ENCODE measurements around the gene SH3RF3.

SH3RF3 gene

GRCh38 chr2:109244304-109244582 lies 115.2 kb downstream of the SH3RF3 start:
- Histone ChIP-seq H3K27me3 (ENCODE audit: insufficient read depth, insufficient read length) (no peaks in the 10 kb centered on the region), H3K4me3 (ENCODE audit: insufficient read length, low read depth) (no peak overlapping the region), H3K9me3 (ENCODE audit: insufficient read depth, low read length) (no peaks in the 10 kb centered on the region), H3K4me1 (ENCODE audit: insufficient read depth, insufficient read length) (no peaks in the 10 kb centered on the region), H3K36me3 (ENCODE audit: insufficient read depth, insufficient read length, low read length) (no peaks in the 10 kb centered on the region), H3K9ac (ENCODE audit: insufficient read length, low read depth) (no peak overlapping the region)
- TF ChIP-seq SUZ12 (IDR thresholded peaks at IDR 0.05; ENCODE audit: extremely low read depth, insufficient read depth, insufficient read length) (no peak), YY1 (IDR thresholded peaks at IDR 0.05; ENCODE audit: insufficient read depth, insufficient read length) (no peak), ZNF274 (IDR thresholded peaks at IDR 0.05; ENCODE audit: low read depth, low read length) (no peak)
- DNase-seq (ENCODE audit: low read depth, low spot score): no peak

- H3K9me3 ChIP-seq (ENCODE audit: insufficient read depth, low read length): no peaks in the 10 kb centered on the region
- no peaks in the 10 kb centered on the region for H3K36me3 ChIP-seq (ENCODE audit: insufficient read depth, insufficient read length, low read length)
- H3K4me3 ChIP-seq (ENCODE audit: insufficient read length, low read depth): no peak overlapping the region
- no peaks in the 10 kb centered on the region for H3K4me1 ChIP-seq (ENCODE audit: insufficient read depth, insufficient read length)
- DNase-seq (ENCODE audit: low read depth, low spot score): no peak
- no peaks in the 10 kb centered on the region for H3K27me3 ChIP-seq (ENCODE audit: insufficient read depth, insufficient read length)
- no peak for TF ChIP-seq YY1 (IDR thresholded peaks at IDR 0.05; ENCODE audit: insufficient read depth, insufficient read length)
- TF ChIP-seq ZNF274 (IDR thresholded peaks at IDR 0.05; ENCODE audit: low read depth, low read length): no peak
- TF ChIP-seq SUZ12 (IDR thresholded peaks at IDR 0.05; ENCODE audit: extremely low read depth, insufficient read depth, insufficient read length): no peak
- no peak overlapping the region for H3K9ac ChIP-seq (ENCODE audit: insufficient read length, low read depth)
These were observed 115.9 kb downstream of the SH3RF3 start for GRCh38 chr2:109244750-109245382.

DNA sequence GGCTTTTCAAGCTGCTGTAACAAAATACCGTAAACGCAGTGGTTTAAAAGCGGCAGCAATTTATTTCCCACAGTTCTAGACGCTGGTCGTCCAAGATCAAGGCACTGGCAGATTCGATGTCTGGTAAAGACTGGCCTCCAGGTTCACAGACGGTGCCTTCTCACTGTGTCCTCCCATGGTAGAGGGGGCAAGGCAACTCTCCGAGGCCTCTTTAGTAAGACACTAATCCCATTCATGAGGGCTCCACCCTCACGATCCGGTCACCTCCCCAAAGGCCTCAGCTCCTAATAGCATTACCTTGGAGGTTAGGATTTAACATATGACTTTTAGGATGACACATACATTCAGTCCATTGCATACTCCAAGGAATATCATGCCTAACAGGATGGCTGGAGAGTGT lies 117.2 kb downstream of the SH3RF3 start:
- DNase-seq (ENCODE audit: low read depth, low spot score): no peak
- Histone ChIP-seq H3K9ac (ENCODE audit: insufficient read length, low read depth) (no peak overlapping the region), H3K27me3 (ENCODE audit: insufficient read depth, insufficient read length) (no peaks in the 10 kb centered on the region), H3K36me3 (ENCODE audit: insufficient read depth, insufficient read length, low read length) (no peaks in the 10 kb centered on the region), H3K9me3 (ENCODE audit: insufficient read depth, low read length) (no peaks in the 10 kb centered on the region), H3K4me1 (ENCODE audit: insufficient read depth, insufficient read length) (no peaks in the 10 kb centered on the region), H3K4me3 (ENCODE audit: insufficient read length, low read depth) (no peak overlapping the region)
- TF ChIP-seq ZNF274 (IDR thresholded peaks at IDR 0.05; ENCODE audit: low read depth, low read length): no peak
- TF ChIP-seq SUZ12 (IDR thresholded peaks at IDR 0.05; ENCODE audit: extremely low read depth, insufficient read depth, insufficient read length): no peak
- TF ChIP-seq YY1 (IDR thresholded peaks at IDR 0.05; ENCODE audit: insufficient read depth, insufficient read length): no peak

GRCh38 chr2:109246616-109247015 lies 117.6 kb downstream of the SH3RF3 start:
- no peak for TF ChIP-seq YY1 (IDR thresholded peaks at IDR 0.05; ENCODE audit: insufficient read depth, insufficient read length)
- no peak for TF ChIP-seq SUZ12 (IDR thresholded peaks at IDR 0.05; ENCODE audit: extremely low read depth, insufficient read depth, insufficient read length)
- no peak for TF ChIP-seq ZNF274 (IDR thresholded peaks at IDR 0.05; ENCODE audit: low read depth, low read length)
- H3K9me3 ChIP-seq (ENCODE audit: insufficient read depth, low read length): no peaks in the 10 kb centered on the region
- H3K36me3 ChIP-seq (ENCODE audit: insufficient read depth, insufficient read length, low read length): no peaks in the 10 kb centered on the region
- H3K9ac ChIP-seq (ENCODE audit: insufficient read length, low read depth): no peak overlapping the region
- no peaks in the 10 kb centered on the region for H3K4me1 ChIP-seq (ENCODE audit: insufficient read depth, insufficient read length)
- no peak for DNase-seq (ENCODE audit: low read depth, low spot score)
- no peaks in the 10 kb centered on the region for H3K27me3 ChIP-seq (ENCODE audit: insufficient read depth, insufficient read length)
- H3K4me3 ChIP-seq (ENCODE audit: insufficient read length, low read depth): no peak overlapping the region

GRCh38 chr2:109247340-109247739 lies 118.3 kb downstream of the SH3RF3 start:
- no peak for TF ChIP-seq YY1 (IDR thresholded peaks at IDR 0.05; ENCODE audit: insufficient read depth, insufficient read length)
- TF ChIP-seq ZNF274 (IDR thresholded peaks at IDR 0.05; ENCODE audit: low read depth, low read length): no peak
- no peak for TF ChIP-seq SUZ12 (IDR thresholded peaks at IDR 0.05; ENCODE audit: extremely low read depth, insufficient read depth, insufficient read length)
- no peaks in the 10 kb centered on the region for H3K4me1 ChIP-seq (ENCODE audit: insufficient read depth, insufficient read length)
- no peak for DNase-seq (ENCODE audit: low read depth, low spot score)

DNA sequence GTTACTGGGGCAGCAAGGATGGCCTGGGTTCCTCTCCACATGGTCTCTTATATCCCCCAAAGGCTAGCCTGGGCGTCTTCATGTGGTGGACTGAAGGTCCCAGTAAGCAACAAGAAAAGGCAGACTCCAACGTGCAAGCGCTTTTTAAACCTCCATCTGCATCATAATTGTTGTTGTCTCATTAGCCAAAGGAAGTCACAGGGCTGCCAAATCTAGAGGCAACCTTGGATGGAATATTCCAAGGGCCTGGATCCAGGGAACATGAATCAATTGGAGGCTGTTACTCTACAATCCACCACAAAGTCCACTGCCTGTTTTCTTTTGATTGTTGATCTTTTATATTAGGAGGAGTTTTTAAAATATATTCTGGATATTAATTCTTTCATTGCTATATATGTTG lies 118.8 kb downstream of the SH3RF3 start:
- H3K27me3 ChIP-seq (ENCODE audit: insufficient read depth, insufficient read length): no peaks in the 10 kb centered on the region
- no peak overlapping the region for H3K4me3 ChIP-seq (ENCODE audit: insufficient read length, low read depth)
- no peak overlapping the region for H3K9ac ChIP-seq (ENCODE audit: insufficient read length, low read depth)
- no peaks in the 10 kb centered on the region for H3K36me3 ChIP-seq (ENCODE audit: insufficient read depth, insufficient read length, low read length)
- no peaks in the 10 kb centered on the region for H3K9me3 ChIP-seq (ENCODE audit: insufficient read depth, low read length)
- TF ChIP-seq YY1 (IDR thresholded peaks at IDR 0.05; ENCODE audit: insufficient read depth, insufficient read length) (no peak), SUZ12 (IDR thresholded peaks at IDR 0.05; ENCODE audit: extremely low read depth, insufficient read depth, insufficient read length) (no peak), ZNF274 (IDR thresholded peaks at IDR 0.05; ENCODE audit: low read depth, low read length) (no peak)
- DNase-seq (ENCODE audit: low read depth, low spot score): no peak
- no peaks in the 10 kb centered on the region for H3K4me1 ChIP-seq (ENCODE audit: insufficient read depth, insufficient read length)

More at GRCh38 chr2:109247340-109247739, 118.3 kb downstream of the SH3RF3 start:
- no peaks in the 10 kb centered on the region for H3K9me3 ChIP-seq (ENCODE audit: insufficient read depth, low read length)
- H3K27me3 ChIP-seq (ENCODE audit: insufficient read depth, insufficient read length): no peaks in the 10 kb centered on the region
- no peaks in the 10 kb centered on the region for H3K36me3 ChIP-seq (ENCODE audit: insufficient read depth, insufficient read length, low read length)
- no peak overlapping the region for H3K9ac ChIP-seq (ENCODE audit: insufficient read length, low read depth)
- H3K4me3 ChIP-seq (ENCODE audit: insufficient read length, low read depth): no peak overlapping the region

GRCh38 chr2:109248590-109248989 lies 119.6 kb downstream of the SH3RF3 start:
- Histone ChIP-seq H3K9me3 (ENCODE audit: insufficient read depth, low read length) (no peaks in the 10 kb centered on the region), H3K9ac (ENCODE audit: insufficient read length, low read depth) (no peak overlapping the region), H3K4me1 (ENCODE audit: insufficient read depth, insufficient read length) (no peaks in the 10 kb centered on the region), H3K27me3 (ENCODE audit: insufficient read depth, insufficient read length) (no peaks in the 10 kb centered on the region), H3K4me3 (ENCODE audit: insufficient read length, low read depth) (no peak overlapping the region), H3K36me3 (ENCODE audit: insufficient read depth, insufficient read length, low read length) (no peaks in the 10 kb centered on the region)
- no peak for TF ChIP-seq YY1 (IDR thresholded peaks at IDR 0.05; ENCODE audit: insufficient read depth, insufficient read length)
- no peak for DNase-seq (ENCODE audit: low read depth, low spot score)

All from NT2/D1 (cell line).